Measurements from ENCODE around the gene CDH4.
"Not testable (repeated sequence)": the region's sequence is repeated elsewhere in the genome, so short reads cannot be mapped to it uniquely, and the experiment has no call there.

The CDH4 gene

DNA sequence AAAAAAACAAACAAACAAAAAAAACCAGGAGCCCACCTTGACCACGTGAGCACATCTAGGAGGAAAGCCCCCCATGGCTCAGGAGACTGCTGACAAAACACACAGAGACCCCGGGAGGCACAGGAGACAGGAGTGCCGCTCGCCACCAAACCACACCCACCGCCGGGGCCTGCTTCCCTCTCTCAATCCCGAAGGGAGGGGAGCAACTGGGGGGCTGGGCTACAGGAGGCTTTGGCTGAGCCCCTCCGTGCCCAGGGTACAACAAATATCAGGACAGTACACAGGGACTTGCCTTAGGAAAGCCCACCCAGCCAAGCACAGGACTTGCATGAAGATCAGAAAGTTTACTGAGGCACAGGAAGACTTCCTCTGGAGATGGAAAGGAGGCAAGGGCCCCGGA, 711.1 kb downstream of the CDH4 start:
- DNase-seq, result no peak

DNA sequence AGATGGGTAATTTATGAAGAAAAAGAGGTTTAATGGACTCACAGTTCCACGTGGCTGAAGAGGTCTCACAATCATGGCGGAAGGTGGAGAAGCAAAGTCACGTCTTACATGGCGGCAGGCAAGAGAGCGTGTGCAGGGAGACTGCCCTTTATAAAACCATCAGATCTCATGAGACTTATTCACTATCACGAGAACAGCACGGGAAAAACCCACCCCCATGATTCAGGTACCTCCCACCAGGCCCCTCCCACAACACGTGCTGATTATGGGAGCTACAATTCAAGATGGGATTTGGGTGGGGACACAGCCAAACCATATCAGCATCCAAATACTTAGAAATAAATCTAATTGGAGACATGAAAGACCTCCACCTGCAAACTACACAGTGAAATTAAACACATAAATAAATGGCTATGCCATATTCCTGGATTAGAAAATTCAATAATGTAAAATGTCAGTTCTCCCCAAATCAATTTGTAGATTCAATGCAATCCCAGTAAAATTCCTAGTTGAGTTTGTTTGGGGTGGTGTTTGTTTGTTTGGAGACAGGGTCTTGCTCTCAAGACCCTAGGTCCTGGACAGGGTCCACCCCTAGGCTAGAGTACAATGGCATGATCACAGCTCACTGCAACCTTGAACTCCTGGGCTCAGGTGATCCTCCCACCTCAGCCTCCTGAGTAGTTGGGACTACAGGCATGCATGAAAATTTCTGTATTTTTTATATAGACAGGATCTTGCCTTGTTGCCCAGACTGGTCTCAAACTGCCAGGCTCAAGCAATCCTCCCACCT, 712.0 kb downstream of the CDH4 start:
- DNase-seq, result no peak

DNA sequence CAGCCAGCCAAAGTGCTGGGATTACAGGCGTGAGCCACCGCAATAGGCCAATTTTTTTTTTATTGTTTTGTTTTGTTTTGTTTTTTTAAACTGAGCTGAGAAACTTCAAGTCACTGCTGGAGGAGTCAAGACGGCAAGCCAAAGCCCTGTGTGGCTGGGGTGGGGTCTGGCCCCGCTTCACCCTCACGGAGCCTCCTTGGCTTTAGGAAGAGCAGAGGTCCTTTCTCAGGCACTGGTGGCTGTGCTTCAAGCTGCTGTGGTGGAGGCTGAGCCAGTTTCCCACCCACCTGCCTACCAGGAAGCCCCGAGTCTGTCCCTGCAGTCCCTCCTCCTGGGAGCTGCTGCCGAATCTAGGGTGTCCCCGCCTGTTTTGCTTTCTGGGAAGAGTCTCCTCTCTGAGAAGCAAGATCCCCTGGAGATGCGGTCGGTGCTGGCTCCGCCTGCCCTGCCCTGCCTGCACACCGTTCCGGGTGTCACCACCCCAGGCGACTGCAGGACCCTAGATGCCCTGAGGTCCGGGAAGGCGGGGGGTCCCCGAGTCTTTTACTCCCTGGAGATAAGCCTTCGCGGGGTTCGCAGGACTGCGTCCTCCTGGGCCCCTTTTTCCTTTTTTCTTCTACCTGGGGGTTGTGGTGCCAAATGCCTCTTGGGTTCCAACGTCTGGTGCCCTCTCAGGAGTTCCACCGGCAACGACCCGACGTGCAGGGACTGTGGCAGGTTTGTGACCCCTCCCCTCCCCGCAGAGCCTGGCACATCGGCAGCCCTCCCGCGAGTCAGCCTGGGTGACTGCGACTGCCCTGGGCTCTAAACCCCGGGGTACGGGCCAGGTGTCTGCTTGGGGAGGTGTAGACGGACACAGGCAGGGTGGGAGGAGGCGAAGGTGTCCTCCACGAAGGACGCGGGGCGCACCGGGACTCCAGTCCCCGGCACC, 712.9 kb downstream of the CDH4 start:
- DNase-seq, result no peak

DNA sequence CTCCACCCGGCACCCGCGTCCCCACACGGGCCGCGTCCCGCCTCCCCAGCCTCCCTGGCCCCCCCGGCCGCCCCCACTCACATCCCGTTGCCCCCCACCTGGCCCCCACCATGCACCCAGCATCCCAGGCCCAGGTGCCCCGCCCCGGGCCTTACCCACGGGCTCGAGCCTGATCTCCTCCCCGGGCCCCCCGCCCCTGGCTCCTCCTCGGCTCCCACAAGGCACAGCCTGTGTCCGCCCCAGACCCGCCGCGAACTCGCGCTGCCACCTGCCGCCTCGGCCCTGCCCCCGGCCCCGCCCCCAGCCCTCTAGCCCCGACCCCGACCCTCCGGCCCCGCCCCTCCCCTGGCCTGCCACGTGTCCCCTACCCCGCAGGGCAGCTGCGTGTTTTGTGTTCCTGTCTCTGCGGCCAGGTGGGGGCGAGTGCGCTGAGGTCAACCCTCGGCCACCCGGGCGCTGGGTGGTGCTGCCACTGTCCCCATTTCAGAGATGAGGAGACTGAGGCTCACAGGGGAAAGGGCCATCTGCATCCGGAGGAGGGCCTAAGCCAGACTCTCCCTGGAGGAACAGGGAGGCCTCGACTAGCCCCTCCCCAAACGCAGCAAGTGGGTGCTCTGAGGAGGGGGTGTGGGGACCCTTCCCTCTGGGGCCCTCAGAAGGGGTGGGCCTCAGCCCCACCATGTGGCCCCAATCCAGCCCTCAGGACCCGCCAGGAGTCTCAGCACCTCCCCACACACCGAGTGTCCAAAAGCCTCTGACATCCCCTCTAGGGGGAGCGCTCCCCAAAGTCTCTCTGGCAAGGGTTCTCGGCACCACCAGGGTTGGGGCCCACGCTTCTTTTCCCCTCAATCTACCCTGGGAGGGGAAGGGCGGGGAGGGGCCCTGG, 713.8 kb downstream of the CDH4 start:
- no peak for DNase-seq

DNA sequence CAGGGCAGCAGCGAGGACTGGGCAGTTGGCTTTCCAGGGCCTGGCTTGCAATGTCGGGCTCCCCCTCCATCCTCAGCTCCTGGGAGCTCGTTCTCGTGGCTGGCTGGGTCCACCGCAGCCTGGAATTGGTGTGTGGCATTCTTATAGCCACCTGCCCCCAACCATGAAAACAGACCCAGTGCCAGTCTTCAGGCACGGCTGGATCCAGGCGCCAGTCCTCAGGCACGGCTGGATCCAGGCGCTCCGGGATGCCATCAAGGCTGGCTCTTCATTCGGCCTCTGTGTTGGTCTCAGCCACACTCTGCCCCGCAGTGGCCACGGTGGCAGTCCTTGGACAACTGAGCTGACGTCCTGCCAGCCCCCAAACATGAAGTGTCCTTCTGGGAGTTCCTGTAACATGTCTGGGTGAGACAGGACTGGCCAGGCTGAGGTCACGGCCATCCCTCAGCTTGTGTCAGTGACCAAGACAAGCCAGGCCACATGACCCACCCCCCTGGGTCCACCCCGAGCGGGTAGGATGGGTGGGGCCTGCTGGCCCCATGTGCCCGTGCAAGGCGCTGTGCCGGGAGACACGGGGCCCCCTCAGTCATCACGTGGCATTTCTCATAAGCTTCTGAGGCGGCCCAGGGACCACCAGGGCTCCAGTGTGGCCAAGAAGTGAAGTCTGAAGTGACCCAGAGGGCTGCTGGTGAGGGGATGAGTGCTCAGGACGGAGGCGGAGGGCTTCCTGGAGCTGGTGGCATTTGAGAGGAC, 714.6 kb downstream of the CDH4 start:
- no peak for DNase-seq

DNA sequence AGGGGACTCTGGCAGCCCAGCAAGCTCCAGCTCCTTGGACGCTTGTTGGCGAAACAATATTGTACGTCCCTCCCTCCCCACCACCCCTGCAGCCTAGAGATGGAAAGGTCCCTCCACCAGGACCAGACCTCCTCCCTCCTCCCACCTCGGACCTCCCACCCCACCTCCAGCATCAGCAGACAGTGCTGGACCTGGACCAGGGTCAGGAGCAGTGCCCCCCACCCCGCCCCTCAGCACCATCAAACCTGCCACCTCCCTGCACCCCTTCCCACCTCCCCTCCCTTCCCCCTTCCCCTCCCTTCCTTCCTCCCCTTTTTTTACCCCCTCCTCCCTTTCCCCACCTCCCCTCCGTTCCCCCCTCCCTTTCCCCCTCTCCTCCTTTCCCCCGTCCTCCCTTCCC, 715.2 kb downstream of the CDH4 start:
- no peak for DNase-seq

- DNase-seq, result no peak
Measured at GRCh38 chr20:61968036-61968810, 716.2 kb downstream of the CDH4 start.

GRCh38 chr20:61968932-61969331, 716.9 kb downstream of the CDH4 start:
- DNase-seq, result no peak

GRCh38 chr20:61969806-61970205, 717.7 kb downstream of the CDH4 start:
- DNase-seq, result no peak

- DNase-seq, result no peak
Measured at GRCh38 chr20:61970357-61970756, 718.3 kb downstream of the CDH4 start.

- DNase-seq, result not testable (repeated sequence)
Measured at GRCh38 chr20:61971595-61971994, 719.5 kb downstream of the CDH4 start.

GRCh38 chr20:61972636-61973508, 720.8 kb downstream of the CDH4 start:
- DNase-seq, result no peak

- DNase-seq, result no peak
Measured at GRCh38 chr20:61973515-61974356, 721.7 kb downstream of the CDH4 start.

GRCh38 chr20:61974357-61974665, 722.2 kb downstream of the CDH4 start:
- no peak for DNase-seq

- no peak for DNase-seq
Measured at GRCh38 chr20:61975407-61976129, 723.5 kb downstream of the CDH4 start.

DNA sequence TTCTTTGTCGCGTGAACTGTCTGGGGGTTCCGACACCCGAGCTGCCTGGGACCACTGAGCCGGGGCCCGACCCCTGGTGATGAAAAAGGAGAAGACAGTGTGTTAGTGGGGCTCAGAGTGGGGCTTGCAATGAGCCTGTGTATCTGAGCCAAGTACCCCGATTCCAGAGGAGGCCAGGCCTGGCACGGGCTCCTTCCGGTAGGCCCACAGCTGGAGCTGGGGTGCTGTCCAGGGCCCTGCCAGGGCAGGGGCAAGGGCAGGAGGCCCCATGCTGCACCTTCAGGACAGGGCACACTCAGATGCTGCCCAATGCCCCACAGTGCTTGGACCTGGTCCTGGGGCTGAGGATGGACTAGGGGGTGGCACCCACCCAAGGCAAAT, 724.2 kb downstream of the CDH4 start:
- DNase-seq, result no peak

- no peak for DNase-seq
Measured at GRCh38 chr20:61976644-61977418, 724.8 kb downstream of the CDH4 start.

DNA sequence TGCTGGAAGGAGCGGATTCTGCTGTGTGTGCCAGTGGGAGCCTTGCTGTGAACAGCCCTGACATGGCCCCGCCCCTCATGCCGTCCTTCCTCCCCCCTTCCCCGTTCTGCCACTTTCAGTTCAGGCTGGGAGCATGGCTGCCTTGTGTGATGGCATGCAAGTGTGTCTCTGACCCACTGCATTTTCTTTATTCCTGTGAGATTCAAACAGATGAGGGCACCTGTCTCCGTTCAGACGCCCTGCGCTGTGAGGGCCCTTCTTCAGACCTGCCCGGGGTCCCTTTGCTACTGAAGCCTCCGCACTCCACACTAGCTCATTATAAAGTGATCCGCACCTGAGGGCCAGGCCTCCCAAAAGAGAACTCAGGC, 725.3 kb downstream of the CDH4 start:
- DNase-seq, result no peak

Data from CD4-positive, alpha-beta T cell treated with Interleukin-15 for 1 hour (primary cell).